ENCODE measurements around the gene NPHS2.
"Not testable (repeated sequence)": the region's sequence is repeated elsewhere in the genome, so short reads cannot be mapped to it uniquely, and the experiment has no call there.

Gene NPHS2

GRCh38 chr1:179541774-179542173 lies 34.0 kb downstream of the NPHS2 start:
- no peaks in the 10 kb centered on the region for H4K20me1 ChIP-seq (ENCODE audit: control insufficient read depth, insufficient read depth, low read depth, low read length)

DNA sequence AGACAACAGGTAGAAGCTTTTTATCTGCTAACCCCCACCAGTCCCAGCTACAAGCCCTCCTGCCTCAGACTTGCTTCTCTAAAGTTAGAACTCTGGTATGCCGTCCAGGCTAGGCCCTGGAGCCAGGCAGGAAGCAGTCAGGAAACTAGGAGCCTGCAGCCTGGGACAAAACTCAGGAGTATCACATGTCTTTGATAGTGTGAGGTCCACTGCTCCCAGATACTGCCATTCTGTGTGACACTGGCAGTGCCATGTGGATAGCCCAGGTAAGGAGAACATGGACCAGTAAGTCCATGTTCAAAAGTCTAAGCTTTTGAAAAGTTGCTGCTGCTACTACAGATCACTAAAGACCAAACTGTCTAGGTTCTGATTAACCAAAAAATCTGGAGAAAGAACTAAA lies 45.4 kb downstream of the NPHS2 start:
- TF ChIP-seq EZH2phosphoT487 (IDR thresholded peaks at IDR 0.05; ENCODE audit: borderline replicate concordance, low read length), result no peak
- TF ChIP-seq, protein P1, sequence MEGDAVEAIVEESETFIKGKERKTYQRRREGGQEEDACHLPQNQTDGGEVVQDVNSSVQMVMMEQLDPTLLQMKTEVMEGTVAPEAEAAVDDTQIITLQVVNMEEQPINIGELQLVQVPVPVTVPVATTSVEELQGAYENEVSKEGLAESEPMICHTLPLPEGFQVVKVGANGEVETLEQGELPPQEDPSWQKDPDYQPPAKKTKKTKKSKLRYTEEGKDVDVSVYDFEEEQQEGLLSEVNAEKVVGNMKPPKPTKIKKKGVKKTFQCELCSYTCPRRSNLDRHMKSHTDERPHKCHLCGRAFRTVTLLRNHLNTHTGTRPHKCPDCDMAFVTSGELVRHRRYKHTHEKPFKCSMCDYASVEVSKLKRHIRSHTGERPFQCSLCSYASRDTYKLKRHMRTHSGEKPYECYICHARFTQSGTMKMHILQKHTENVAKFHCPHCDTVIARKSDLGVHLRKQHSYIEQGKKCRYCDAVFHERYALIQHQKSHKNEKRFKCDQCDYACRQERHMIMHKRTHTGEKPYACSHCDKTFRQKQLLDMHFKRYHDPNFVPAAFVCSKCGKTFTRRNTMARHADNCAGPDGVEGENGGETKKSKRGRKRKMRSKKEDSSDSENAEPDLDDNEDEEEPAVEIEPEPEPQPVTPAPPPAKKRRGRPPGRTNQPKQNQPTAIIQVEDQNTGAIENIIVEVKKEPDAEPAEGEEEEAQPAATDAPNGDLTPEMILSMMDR (IDR thresholded peaks at IDR 0.05; ENCODE audit: low read depth, low read length, poor library complexity, severe bottlenecking), result no peak
- Histone ChIP-seq H3K4me3 (ENCODE audit: low read length) (no peak overlapping the region), H3K9me2 (replicated peaks; ENCODE audit: control insufficient read depth, low read length) (no peaks in the 10 kb centered on the region), H3K36me3 (ENCODE audit: control insufficient read depth, low read length) (no peaks in the 10 kb centered on the region), H3K4me1 (ENCODE audit: control insufficient read depth, low read length) (no peaks in the 10 kb centered on the region), H3K27me3 (ENCODE audit: control insufficient read depth, low read length) (no peaks in the 10 kb centered on the region), H3K9me3 (ENCODE audit: control insufficient read depth, insufficient read depth, low read length) (no peaks in the 10 kb centered on the region), H3F3A (ENCODE audit: control insufficient read depth, insufficient read depth) (no peaks in the 10 kb centered on the region), H3K79me2 (ENCODE audit: control insufficient read depth, low read length) (no peaks in the 10 kb centered on the region), H3K4me2 (ENCODE audit: low read length) (no peak overlapping the region), H3K27ac (ENCODE audit: low read depth, low read length) (no peak overlapping the region), H4K20me1 (ENCODE audit: control insufficient read depth, insufficient read depth, low read depth, low read length) (no peaks in the 10 kb centered on the region)

More at GRCh38 chr1:179541774-179542173, 34.0 kb downstream of the NPHS2 start:
- Histone ChIP-seq H3K27ac (ENCODE audit: low read depth, low read length) (no peak overlapping the region), H3K27me3 (ENCODE audit: control insufficient read depth, low read length) (no peaks in the 10 kb centered on the region), H3K4me3 (ENCODE audit: low read length) (no peak overlapping the region), H3K4me1 (ENCODE audit: control insufficient read depth, low read length) (no peaks in the 10 kb centered on the region), H3K4me2 (ENCODE audit: low read length) (no peak overlapping the region), H3K9me2 (replicated peaks; ENCODE audit: control insufficient read depth, low read length) (no peaks in the 10 kb centered on the region), H3F3A (ENCODE audit: control insufficient read depth, insufficient read depth) (no peaks in the 10 kb centered on the region), H3K79me2 (ENCODE audit: control insufficient read depth, low read length) (no peaks in the 10 kb centered on the region), H3K9me3 (ENCODE audit: control insufficient read depth, insufficient read depth, low read length) (no peaks in the 10 kb centered on the region), H3K36me3 (ENCODE audit: control insufficient read depth, low read length) (no peaks in the 10 kb centered on the region)
- no peak for TF ChIP-seq EZH2phosphoT487 (IDR thresholded peaks at IDR 0.05; ENCODE audit: borderline replicate concordance, low read length)
- TF ChIP-seq, protein P1 (IDR thresholded peaks at IDR 0.05; ENCODE audit: low read depth, low read length, poor library complexity, severe bottlenecking), result no peak

DNA sequence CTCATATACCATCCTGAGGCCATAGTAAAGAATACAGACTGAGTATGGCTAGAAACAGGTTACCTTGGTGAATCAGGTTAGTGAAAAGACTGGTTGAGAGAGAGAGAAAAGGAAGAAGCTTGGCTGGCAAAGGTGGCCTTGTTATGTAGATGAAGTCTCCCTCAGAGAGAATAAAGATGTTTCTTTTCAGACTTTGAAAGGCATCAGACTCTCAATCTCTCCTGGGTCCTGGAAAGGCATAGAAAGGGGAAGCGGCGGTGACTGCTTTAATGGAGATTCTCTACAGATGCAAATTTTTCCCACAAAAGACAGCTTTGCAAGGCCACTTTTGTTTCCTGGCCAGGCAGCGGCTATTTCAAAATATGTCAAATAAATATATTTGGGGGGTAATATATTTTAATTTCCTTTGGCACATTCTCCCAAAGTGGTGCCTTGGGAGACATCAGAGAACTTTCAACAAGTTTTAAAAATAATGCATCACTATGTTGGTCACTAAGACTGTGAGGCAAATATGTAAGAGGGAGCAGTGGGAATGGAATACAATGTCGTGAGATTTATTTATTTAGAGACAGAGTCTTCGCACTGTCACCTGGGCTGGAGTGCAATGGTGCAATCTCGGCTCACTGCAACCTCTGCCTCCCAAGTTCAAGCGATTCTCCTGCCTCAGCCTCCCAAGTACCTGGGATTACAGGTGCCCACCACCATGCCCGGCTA lies 46.1 kb downstream of the NPHS2 start:
- no peaks in the 10 kb centered on the region for H3K4me1 ChIP-seq (ENCODE audit: control insufficient read depth, low read length)
- H3K79me2 ChIP-seq (ENCODE audit: control insufficient read depth, low read length), result no peaks in the 10 kb centered on the region
- no peak overlapping the region for H3K27ac ChIP-seq (ENCODE audit: low read depth, low read length)
- TF ChIP-seq, protein P1 (IDR thresholded peaks at IDR 0.05; ENCODE audit: low read depth, low read length, poor library complexity, severe bottlenecking), result no peak
- TF ChIP-seq EZH2phosphoT487 (IDR thresholded peaks at IDR 0.05; ENCODE audit: borderline replicate concordance, low read length), result no peak
- H4K20me1 ChIP-seq (ENCODE audit: control insufficient read depth, insufficient read depth, low read depth, low read length), result no peaks in the 10 kb centered on the region
- no peak overlapping the region for H3K4me3 ChIP-seq (ENCODE audit: low read length)
- no peaks in the 10 kb centered on the region for H3K27me3 ChIP-seq (ENCODE audit: control insufficient read depth, low read length)
- H3F3A ChIP-seq (ENCODE audit: control insufficient read depth, insufficient read depth), result no peaks in the 10 kb centered on the region
- H3K36me3 ChIP-seq (ENCODE audit: control insufficient read depth, low read length), result no peaks in the 10 kb centered on the region
- no peaks in the 10 kb centered on the region for H3K9me2 ChIP-seq (replicated peaks; ENCODE audit: control insufficient read depth, low read length)
- no peak overlapping the region for H3K4me2 ChIP-seq (ENCODE audit: low read length)
- no peaks in the 10 kb centered on the region for H3K9me3 ChIP-seq (ENCODE audit: control insufficient read depth, insufficient read depth, low read length)

GRCh38 chr1:179518544-179518943 lies 57.2 kb downstream of the NPHS2 start:
- H3K4me2 ChIP-seq (ENCODE audit: low read length); H3K27ac ChIP-seq (ENCODE audit: low read depth, low read length); H3K79me2 ChIP-seq (ENCODE audit: control insufficient read depth, low read length); H3F3A ChIP-seq (ENCODE audit: control insufficient read depth, insufficient read depth); H3K4me3 ChIP-seq (ENCODE audit: low read length); H3K36me3 ChIP-seq (ENCODE audit: control insufficient read depth, low read length); H3K9me3 ChIP-seq (ENCODE audit: control insufficient read depth, insufficient read depth, low read length); H4K20me1 ChIP-seq (ENCODE audit: control insufficient read depth, insufficient read depth, low read depth, low read length); H3K9me2 ChIP-seq (replicated peaks; ENCODE audit: control insufficient read depth, low read length); H3K4me1 ChIP-seq (ENCODE audit: control insufficient read depth, low read length); H3K27me3 ChIP-seq (ENCODE audit: control insufficient read depth, low read length): not testable (repeated sequence)

Measured in DOHH2 (cell line).